ENCODE measurements around the gene SMARCAL1.

Gene SMARCAL1

GRCh38 chr2:216445501-216445900, 33.2 kb downstream of the SMARCAL1 start:
- no peak overlapping the region for H3K27ac ChIP-seq (ENCODE audit: poor library complexity, severe bottlenecking)
- no peak for ATAC-seq (ENCODE audit: low read depth)

DNA sequence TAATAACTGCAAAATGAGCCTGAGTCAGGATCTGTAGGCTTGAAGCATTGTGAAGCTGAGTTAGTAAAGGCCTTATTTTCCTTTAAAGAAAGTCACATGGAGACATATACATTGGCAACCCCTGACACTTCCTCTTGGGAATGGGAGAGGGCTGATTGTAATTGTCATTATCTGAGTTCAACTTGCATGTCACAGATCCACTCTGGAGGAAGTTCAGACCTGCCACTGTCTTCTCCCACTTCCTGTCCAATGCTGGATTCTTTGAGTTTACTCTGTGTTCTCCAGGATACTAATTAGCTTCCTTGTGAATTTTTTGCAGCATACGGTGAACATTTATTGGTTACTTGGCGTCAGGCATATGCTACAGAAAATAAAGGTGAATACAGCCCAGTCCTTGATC, 34.1 kb downstream of the SMARCAL1 start:
- peaks cover 54% of the 10 kb centered on the region for H3K36me3 ChIP-seq (ENCODE audit: low read depth)
- ATAC-seq (ENCODE audit: low read depth) (no peak), DNase-seq (ENCODE audit: low spot score) (no peak)
- H3K9me3 ChIP-seq (ENCODE audit: severe bottlenecking): no peaks in the 10 kb centered on the region
- TF ChIP-seq, protein P1, sequence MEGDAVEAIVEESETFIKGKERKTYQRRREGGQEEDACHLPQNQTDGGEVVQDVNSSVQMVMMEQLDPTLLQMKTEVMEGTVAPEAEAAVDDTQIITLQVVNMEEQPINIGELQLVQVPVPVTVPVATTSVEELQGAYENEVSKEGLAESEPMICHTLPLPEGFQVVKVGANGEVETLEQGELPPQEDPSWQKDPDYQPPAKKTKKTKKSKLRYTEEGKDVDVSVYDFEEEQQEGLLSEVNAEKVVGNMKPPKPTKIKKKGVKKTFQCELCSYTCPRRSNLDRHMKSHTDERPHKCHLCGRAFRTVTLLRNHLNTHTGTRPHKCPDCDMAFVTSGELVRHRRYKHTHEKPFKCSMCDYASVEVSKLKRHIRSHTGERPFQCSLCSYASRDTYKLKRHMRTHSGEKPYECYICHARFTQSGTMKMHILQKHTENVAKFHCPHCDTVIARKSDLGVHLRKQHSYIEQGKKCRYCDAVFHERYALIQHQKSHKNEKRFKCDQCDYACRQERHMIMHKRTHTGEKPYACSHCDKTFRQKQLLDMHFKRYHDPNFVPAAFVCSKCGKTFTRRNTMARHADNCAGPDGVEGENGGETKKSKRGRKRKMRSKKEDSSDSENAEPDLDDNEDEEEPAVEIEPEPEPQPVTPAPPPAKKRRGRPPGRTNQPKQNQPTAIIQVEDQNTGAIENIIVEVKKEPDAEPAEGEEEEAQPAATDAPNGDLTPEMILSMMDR (IDR thresholded peaks at IDR 0.05; ENCODE audit: poor library complexity, severe bottlenecking): no peak
- H3K27ac ChIP-seq (ENCODE audit: poor library complexity, severe bottlenecking): no peak overlapping the region
- H3K27me3 ChIP-seq (ENCODE audit: insufficient read depth, poor library complexity, severe bottlenecking): no peaks in the 10 kb centered on the region
- no peak overlapping the region for H3K4me3 ChIP-seq (ENCODE audit: severe bottlenecking)
- H3K4me1 ChIP-seq (ENCODE audit: insufficient read depth, poor library complexity, severe bottlenecking): no peaks in the 10 kb centered on the region

More at GRCh38 chr2:216445501-216445900, 33.2 kb downstream of the SMARCAL1 start:
- TF ChIP-seq, protein P1 (IDR thresholded peaks at IDR 0.05; ENCODE audit: poor library complexity, severe bottlenecking): no peak
- H3K9me3 ChIP-seq (ENCODE audit: severe bottlenecking): no peaks in the 10 kb centered on the region
- no peak for DNase-seq (ENCODE audit: low spot score)
- peaks cover 46% of the 10 kb centered on the region for H3K36me3 ChIP-seq (ENCODE audit: low read depth)
- H3K27me3 ChIP-seq (ENCODE audit: insufficient read depth, poor library complexity, severe bottlenecking): no peaks in the 10 kb centered on the region
- no peaks in the 10 kb centered on the region for H3K4me1 ChIP-seq (ENCODE audit: insufficient read depth, poor library complexity, severe bottlenecking)
- H3K4me3 ChIP-seq (ENCODE audit: severe bottlenecking): no peak overlapping the region

DNA sequence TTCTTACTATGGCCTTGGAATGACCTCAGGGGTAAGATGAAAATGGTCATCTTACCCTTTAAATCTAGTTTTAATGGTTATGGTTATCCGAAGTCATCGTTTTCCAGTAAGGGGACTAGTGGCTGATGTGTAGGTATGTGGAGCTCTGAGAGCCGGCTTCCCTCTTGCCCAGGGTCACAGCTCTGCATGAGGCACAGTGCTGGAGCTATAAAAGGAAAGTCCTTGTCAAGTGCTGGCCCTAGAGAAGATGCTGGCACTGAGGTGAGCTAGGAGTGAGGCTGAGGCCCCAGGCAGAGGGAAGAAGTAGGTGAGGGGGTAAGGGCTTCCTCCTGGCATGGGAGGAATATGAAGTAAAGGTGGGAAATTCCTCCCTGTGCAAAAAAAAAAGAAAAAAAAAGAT, 35.0 kb downstream of the SMARCAL1 start:
- Histone ChIP-seq H3K4me3 (ENCODE audit: severe bottlenecking) (no peak overlapping the region), H3K36me3 (ENCODE audit: low read depth) (peaks cover 56% of the 10 kb centered on the region), H3K4me1 (ENCODE audit: insufficient read depth, poor library complexity, severe bottlenecking) (no peaks in the 10 kb centered on the region), H3K27me3 (ENCODE audit: insufficient read depth, poor library complexity, severe bottlenecking) (no peaks in the 10 kb centered on the region), H3K27ac (ENCODE audit: poor library complexity, severe bottlenecking) (no peak overlapping the region), H3K9me3 (ENCODE audit: severe bottlenecking) (no peaks in the 10 kb centered on the region)
- ATAC-seq (ENCODE audit: low read depth) (no peak), DNase-seq (ENCODE audit: low spot score) (no peak)
- TF ChIP-seq, protein P1 (IDR thresholded peaks at IDR 0.05; ENCODE audit: poor library complexity, severe bottlenecking): no peak

- TF ChIP-seq, protein P1 (IDR thresholded peaks at IDR 0.05; ENCODE audit: poor library complexity, severe bottlenecking): no peak
- no peak overlapping the region for H3K27ac ChIP-seq (ENCODE audit: poor library complexity, severe bottlenecking)
- no peak overlapping the region for H3K4me3 ChIP-seq (ENCODE audit: severe bottlenecking)
- no peaks in the 10 kb centered on the region for H3K4me1 ChIP-seq (ENCODE audit: insufficient read depth, poor library complexity, severe bottlenecking)
- H3K36me3 ChIP-seq (ENCODE audit: low read depth): peaks cover 65% of the 10 kb centered on the region
- no peaks in the 10 kb centered on the region for H3K27me3 ChIP-seq (ENCODE audit: insufficient read depth, poor library complexity, severe bottlenecking)
- DNase-seq (ENCODE audit: low spot score): no peak
- no peaks in the 10 kb centered on the region for H3K9me3 ChIP-seq (ENCODE audit: severe bottlenecking)
- ATAC-seq (ENCODE audit: low read depth): no peak
Measured at GRCh38 chr2:216448829-216449228, 36.5 kb downstream of the SMARCAL1 start.

DNA sequence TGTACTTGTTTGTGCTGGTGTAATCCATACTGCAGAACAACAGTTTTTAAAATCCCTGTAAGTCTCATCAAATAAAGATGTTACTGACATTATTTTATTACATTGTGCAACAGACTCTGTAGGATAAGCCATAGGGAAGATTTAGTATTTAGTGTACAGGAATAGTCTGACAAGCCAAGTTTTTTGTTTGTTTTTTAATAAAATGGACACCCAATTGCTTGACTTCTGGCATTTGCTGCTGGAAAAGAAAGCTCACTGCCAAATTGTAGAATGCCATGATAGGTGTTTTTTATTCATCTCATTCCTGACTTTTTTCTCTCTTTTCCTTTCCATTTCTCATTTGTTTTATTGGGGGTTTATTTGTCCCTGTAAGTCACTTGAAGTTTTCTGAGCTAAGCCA, 38.1 kb downstream of the SMARCAL1 start:
- TF ChIP-seq, protein P1 (IDR thresholded peaks at IDR 0.05; ENCODE audit: poor library complexity, severe bottlenecking): no peak
- no peak for DNase-seq (ENCODE audit: low spot score)

More for the DNA sequence above, 38.1 kb downstream of the SMARCAL1 start:
- Histone ChIP-seq H3K9me3 (ENCODE audit: severe bottlenecking) (no peaks in the 10 kb centered on the region), H3K4me3 (ENCODE audit: severe bottlenecking) (no peak overlapping the region), H3K36me3 (ENCODE audit: low read depth) (peaks cover 69% of the 10 kb centered on the region), H3K27ac (ENCODE audit: poor library complexity, severe bottlenecking) (no peak overlapping the region), H3K27me3 (ENCODE audit: insufficient read depth, poor library complexity, severe bottlenecking) (no peaks in the 10 kb centered on the region), H3K4me1 (ENCODE audit: insufficient read depth, poor library complexity, severe bottlenecking) (no peaks in the 10 kb centered on the region)
- ATAC-seq (ENCODE audit: low read depth): no peak
